ENCODE measurements around the gene UBE2J2.

DNA sequence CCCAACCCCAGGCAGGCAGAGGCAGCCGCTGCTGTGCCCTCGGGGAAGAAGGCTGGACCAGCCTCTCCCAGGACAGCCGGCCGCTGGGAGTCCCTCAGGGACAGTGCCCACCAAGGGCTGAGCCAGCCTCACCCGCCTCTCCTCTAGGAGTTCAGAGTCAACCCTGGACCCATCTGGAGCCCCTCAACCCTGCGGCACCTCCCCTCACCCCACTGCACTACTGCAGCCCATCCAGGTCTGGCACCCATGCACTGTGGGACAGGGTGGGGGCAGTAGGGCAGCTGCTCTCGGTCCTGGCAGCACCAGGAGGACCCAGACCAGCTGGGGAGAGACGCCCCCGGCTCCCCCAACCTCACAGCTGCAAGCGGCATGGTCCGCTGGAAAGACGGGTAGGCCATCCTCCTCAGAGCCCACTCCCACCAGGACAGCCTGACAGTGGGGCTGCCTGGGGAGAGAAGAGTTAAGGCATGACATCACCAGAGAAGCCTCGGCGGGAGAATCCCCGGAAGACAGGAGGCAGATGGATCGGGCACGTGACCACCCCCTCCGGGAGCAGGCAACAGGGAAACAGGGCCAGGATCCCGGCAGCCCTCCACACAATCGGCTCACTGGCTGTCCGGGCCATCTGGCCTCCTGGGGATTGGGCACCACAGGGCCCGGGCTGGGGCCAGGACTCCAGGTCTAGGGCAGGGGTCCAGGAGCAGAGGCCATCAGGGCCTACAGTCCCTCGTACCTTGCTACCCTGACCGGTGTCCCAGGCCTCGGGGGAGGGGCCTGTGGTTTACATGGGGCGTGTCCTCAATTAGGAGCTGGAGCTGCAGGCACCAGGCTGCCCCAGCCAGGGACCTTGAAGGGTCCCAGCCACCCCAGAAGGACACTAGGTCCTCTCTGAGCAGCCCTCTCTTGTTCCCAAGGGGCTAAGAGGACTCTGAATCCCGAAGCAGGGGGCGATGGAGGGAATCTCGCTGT lies 31.0 kb upstream of the UBE2J2 start:
- TF ChIP-seq, protein P1, sequence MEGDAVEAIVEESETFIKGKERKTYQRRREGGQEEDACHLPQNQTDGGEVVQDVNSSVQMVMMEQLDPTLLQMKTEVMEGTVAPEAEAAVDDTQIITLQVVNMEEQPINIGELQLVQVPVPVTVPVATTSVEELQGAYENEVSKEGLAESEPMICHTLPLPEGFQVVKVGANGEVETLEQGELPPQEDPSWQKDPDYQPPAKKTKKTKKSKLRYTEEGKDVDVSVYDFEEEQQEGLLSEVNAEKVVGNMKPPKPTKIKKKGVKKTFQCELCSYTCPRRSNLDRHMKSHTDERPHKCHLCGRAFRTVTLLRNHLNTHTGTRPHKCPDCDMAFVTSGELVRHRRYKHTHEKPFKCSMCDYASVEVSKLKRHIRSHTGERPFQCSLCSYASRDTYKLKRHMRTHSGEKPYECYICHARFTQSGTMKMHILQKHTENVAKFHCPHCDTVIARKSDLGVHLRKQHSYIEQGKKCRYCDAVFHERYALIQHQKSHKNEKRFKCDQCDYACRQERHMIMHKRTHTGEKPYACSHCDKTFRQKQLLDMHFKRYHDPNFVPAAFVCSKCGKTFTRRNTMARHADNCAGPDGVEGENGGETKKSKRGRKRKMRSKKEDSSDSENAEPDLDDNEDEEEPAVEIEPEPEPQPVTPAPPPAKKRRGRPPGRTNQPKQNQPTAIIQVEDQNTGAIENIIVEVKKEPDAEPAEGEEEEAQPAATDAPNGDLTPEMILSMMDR (IDR thresholded peaks at IDR 0.05): no peak
- no peak for TF ChIP-seq POLR2A (IDR thresholded peaks at IDR 0.05)
